CD4-positive, alpha-beta T cell treated with Interleukin-17A for 4 hours (primary cell): ENCODE results near the gene PAQR8.
"Not testable (repeated sequence)": the region's sequence is repeated elsewhere in the genome, so short reads cannot be mapped to it uniquely, and the experiment has no call there.

Experiments
- DNase-seq: peaks from one replicate; pipeline ENCODE4 v3.0.0-alpha.2; 2020; ENCODE audit warnings: mixed read lengths

The PAQR8 gene

DNA sequence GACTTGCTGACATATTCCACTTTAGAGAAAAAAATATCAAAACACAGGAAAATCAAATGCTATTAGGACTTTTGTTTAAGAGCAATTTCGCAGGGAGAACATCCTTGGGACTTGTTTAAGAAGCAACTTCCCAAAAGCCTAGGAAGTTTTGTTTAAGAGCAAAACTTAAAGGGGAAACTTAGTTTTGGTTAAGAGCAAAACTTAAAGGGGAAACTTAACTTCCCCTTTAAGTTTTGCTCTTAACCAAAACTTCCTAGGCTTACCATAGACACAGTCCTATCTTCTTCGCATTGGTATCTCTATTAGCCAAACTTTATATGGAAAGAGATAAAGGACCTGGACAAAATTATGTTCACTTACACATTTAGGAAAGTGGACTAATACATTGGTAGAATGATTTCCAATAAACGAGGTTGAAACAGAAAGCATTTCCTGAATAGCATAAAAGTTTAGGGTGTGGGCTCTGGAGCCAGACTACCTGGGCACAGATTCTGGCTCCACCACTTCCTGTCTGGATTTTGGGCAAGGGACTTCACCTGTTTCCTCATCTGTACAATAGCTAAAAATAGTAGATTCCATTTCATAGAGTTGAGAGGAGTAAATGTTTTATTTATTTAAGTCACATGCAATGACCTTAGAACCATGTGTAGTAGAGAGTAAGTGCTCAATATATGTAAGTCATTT, 15.7 kb downstream of the PAQR8 start:
- peak; percentile 39 for DNase-seq

DNA sequence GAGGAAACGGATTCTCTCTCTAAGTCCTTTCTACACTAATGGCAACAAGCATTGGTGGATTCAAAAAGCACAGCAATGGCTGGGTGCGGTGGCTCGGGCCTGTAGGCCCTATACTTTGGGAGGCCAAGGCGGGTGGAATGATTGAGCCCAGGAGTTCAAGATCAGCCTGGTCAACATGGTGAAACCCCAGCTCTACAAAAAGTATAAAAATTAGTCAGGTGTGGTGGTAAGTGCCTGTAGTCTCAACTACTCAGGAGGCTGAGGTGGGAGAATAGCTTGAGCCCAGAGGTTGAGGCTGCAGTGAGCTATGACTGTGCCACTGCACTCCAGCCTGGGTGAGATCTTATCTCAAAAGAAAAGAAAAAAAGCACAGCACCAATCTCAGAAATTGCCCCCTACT, 19.3 kb downstream of the PAQR8 start:
- no peak for DNase-seq

DNA sequence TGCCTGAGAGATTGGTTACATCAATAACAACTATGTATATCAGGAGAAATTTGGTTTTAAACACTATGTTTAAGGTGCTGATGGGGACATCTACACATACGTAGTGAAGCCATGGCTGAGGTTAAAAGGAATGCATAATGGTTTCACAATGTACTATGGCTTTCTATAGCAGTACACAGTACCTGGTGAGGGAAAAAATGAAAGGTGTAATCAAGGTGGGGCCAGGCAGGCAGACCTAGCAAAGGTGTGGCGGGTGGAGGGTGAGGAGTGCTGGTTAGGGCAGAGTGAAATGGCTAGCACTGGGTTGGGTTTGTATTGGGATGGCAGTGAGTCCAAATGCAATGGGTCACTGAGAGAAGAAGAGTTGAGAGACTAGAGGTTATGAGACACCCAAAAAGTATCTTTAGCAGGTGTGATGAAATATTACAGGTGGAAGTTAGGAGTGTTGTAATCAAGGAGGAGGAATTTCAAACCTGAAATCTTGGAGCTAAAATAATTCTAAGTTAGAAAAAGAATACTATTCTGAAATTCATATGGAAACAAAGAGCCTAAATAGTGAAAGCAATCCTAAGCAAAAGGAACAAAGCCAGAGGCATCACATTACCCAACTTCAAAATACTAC, 22.3 kb downstream of the PAQR8 start:
- no peak for DNase-seq

DNA sequence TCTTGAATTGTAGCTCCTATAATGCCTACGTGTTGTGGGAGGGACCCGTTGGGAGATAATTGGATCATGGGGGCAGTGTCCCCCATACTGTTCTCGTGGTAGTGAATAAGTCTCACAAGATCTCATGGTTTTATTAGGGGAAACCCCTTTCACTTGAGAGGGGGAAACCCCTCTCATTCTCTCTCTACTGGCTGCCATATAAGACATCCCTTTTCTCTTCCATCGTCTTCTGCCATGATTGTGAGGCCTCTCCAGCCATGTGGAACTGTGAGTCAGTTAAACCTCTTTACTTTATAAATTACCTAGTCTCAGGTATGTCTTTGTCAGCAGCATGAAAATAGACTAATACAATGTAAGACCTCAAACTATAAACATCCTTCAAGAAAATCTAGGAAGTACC, 23.1 kb downstream of the PAQR8 start:
- DNase-seq = no peak

DNA sequence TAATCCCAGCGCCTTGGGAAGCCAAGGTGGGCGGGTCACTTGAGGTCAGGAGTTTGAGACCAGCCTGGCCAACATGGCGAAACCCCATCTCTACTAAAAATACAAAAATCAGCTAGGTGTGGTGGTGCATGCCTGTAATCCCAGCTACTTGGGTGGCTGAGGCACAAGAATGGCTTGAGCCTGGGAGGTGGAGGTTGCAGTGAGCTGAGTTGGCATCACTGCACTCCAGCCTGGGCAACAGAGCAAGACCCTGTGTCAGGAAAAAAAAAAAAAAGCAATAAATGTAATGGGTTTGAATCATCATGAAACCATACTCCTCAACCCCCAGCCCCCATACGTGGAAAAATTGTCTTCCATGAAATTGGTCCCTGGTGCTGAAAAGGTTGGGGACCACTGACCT, 26.2 kb downstream of the PAQR8 start:
- not testable (repeated sequence) for DNase-seq

DNA sequence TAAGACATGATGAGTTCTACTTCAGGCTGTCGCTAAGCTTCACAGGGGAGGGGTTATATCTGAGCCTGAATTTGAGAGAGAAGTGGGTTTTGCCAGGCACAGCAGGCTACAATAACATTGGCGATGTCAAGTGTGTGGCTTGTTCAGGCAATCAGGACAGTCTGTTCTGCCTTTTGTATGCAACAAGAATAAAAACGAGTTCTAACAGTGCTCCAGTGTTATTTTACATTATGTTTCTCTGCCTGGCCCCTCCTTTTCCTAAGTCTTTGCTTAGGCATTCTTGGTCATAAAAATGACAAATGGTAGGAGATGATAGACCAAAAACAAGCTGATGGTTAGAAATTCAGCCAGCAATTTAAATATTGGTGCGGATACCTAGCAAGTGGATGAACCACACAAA, 26.8 kb downstream of the PAQR8 start:
- DNase-seq = no peak

DNA sequence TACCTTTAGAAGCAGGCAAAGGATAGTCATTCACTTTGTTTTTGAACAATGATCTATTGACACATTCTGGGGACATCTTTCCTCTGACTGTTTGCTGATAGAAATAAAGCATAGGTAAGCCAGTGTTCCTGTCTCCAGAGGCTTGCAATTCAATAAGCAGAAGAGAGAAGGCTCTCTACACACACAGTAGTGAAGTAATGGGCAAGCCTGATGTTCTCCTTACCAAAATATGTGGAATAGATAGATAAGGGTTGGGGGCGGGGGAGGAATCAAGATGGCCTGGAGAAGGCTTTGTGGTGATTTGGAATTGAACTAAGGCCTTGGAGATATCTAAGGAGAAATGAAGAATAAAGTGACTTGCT, 27.3 kb downstream of the PAQR8 start:
- no peak for DNase-seq

DNA sequence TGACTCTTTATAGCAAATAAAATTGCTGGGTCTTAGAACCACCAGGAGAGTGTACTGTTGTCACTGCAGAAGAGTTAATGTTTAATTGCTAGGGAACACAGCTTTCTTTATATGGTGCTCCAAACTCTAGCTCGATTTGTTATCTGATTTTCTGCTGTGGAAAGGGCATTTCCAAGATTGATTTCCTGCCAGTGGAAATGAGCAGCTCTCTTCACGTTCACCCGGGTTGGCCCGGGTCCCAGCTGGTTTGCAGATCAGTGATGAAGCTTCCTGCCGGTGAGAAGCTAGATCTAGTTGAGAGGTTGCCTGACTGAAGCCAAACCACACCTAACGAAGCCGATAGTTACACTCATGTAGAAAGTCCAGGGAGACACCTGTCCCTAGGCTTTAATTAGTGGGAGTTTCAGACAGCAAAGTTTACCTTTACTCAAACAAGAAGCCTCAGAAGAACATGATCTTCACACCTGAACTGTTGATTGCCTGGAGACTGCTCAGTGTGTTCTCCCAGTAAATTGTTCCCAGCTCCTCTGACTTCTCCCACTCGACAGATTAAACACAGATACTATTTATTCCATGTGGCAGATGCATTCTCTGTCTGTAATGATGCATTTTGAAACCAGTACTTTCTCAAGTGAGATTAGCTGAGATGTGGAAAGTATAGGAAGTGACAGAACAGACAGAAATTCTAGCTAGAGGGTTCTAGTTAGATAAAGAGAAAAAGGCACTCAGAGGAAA, 27.8 kb downstream of the PAQR8 start:
- peak; percentile 83 for DNase-seq

DNA sequence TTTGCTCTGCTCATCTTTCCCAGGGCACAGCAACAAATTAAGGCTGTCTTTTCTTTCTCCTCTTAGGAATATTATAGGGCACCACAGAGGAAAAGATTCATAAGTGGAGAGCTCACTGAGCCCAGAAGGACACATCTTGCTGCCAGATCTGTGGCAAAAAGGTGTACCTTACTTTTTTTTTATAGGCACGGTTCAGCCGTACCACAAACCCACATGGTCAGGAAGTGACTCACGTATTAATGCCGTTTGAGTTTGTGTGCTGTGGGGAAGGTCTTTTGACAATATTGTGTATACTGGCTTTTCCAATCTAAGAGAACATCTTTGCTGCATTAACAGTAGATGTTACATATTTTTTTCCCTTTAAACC, 28.4 kb downstream of the PAQR8 start:
- peak; percentile 64 for DNase-seq

DNA sequence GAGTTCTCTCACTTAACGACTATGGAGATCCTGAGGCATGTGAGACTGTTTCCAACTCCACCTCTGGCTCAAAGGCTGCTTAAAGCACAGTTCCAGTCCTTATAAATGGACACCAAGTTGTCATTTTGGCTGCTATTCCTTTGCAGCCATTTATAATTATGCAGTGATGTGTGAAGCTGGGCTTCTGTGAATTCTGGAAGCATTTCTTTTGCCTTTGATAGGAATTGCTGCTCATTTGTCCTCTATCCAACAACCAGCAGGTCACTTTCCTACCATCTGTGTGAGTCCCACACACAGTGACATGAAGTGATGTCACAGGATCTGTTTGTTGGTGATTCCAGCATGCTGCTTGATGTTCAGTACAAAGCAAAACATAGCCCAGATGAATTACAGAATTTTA, 29.6 kb downstream of the PAQR8 start:
- DNase-seq = no peak

DNA sequence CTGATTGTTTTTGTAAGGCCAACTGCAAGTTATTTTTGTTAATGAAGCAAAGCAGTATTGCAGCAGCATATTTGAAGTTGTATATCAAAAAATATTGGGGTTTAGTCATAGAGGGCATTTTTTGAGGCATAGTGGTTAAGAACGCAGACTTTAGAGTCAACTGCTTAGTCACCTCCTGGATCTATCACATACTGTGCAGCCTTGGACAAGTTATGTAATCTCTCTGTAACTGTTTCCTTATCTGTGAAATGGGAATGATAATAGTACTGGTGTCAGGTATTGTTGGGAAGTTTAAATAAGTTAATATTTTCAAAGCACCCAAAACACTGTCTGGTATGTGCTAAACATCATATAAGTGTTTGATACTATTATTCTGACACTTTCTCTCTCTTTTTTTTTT, 31.0 kb downstream of the PAQR8 start:
- DNase-seq = no peak

DNA sequence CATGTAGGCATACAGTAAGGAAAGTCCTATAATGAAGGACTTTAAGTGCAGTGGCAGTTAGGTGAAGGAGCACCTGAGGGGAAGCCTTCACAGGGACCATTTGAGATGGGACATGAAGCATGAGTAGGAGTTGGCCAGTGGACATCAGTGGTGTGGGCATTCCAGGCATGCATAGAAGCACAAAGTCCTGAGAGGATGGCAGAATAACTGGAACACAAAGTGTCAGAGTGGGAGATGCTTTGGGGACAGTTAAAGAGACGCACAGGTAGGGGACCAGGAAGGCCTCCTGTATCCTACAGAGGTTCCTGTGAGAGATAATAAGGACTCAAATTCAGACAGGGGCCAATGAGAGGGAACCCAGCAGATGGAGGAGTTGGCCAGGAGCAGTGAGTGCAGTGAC, 31.8 kb downstream of the PAQR8 start:
- DNase-seq = peak; percentile 34

DNA sequence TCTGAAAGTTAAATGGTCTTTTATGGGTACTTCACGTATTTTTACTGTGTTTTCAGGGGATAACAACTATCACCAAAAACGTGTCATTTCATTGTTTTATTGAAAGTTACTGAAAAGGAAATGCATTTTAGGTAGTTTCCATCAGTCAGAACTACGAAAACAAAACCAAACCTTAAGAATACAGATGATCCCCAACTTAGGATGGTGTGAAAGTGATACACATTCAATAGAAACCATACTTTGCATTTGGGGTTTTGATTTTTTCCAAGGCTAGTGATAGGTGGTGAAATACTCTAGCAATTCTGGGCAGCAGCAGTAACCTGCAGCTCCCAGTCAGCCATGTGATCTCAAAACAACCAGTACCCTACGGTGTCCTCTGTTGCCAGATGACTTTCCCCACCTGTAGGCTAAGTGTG, 32.3 kb downstream of the PAQR8 start:
- peak; percentile 41 for DNase-seq

DNA sequence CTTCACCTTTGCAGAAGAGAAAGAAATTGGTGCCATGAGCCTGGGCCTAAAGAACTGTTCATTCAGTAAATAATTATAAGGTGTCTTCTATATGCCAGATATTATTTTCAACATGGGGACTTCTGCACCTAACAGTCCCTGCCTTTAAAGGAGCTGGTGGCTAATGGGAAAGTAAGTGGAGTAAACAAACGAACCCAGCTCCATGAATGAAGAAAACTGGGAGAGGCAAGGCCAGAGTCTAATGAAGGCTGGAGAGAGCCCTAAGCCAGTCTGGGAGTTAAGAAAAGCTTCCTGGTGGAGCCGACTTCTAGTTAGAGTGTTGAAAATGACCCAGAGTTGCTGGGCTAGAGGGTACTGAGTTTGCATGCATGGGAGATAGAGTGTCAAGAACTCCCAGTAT, 34.0 kb downstream of the PAQR8 start:
- DNase-seq = no peak

DNA sequence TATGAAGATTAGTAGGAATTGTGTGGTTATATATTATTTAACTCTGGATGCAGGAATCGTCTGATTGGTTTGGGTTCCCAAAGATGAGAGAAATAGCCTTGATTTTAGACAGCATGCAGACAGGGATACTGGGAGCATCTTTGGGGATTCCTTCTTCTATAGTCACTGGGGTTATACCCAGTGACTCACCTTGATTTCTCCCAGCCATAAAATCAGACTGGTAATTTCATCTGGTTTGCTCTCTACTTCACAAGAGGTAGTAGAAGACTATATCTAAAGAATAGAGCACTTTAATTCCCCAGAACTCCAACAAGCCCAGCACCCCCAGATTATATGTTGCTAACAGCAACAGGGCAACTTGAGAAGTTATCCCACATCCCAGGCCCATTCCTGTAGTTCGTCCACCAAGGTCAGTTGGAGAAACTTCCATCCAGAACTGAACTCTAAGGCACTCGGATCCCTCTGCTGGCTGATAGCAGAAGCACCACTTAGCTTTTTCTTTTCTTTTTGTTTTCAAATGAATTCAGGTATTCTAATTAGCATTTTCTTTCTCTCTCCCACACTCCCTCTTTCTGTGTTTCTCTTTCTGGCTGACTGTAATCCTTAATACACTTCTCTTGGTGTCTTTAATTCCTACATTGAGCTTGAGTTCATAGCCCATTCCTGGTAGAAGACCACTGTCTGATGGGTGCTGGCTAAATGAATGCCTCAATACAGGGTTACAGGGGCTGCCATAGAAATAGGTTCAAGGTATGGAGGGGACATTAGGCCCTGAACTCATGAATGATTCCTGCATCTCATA, 37.8 kb downstream of the PAQR8 start:
- DNase-seq = peak; percentile 57

DNA sequence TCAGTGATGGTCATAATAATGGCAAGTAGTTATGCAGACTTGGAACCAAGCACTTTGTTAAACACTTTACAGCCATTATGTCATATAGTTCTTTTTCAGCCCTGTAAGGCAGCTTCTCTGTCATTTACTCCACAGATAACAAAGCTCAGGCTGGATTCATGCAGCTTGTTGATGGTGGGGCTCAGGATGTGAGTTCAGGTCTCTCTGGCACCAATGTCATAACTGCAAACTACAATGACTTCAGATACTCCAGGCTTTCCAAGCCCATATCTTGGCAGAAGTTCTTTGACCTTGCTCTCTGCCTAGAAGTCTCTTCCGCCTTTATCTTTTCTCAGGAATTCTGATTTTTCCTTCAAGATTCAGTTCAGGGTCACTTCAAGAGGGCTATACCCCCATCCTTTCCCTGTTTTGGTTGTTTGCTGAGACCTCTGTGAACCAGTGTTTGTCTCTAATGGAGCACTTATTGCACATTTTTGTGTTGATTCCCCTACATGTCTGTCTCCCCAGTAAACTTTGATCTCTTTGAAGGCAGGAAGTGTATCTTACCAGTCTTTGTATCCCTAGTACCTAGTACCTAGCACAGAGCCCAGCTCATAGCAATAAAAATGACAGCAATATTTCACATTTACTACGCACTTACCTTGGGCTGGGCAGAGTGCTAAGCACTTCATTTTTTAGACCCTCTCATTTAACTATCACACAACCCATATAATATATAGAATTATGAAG, 38.5 kb downstream of the PAQR8 start:
- no peak for DNase-seq

DNA sequence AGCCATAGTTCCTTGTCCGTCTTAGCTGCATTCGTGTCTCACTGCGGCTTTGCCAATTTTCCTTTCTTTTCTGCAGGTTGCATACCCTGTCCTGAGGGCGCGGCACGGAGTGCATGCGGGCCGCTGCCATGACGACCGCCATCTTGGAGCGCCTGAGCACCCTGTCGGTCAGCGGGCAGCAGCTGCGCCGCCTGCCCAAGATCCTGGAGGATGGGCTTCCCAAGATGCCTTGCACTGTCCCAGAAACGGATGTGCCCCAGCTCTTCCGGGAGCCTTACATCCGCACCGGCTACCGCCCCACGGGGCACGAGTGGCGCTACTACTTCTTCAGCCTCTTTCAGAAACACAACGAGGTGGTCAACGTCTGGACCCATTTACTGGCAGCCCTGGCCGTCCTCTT, 41.1 kb downstream of the PAQR8 start:
- DNase-seq = no peak

DNA sequence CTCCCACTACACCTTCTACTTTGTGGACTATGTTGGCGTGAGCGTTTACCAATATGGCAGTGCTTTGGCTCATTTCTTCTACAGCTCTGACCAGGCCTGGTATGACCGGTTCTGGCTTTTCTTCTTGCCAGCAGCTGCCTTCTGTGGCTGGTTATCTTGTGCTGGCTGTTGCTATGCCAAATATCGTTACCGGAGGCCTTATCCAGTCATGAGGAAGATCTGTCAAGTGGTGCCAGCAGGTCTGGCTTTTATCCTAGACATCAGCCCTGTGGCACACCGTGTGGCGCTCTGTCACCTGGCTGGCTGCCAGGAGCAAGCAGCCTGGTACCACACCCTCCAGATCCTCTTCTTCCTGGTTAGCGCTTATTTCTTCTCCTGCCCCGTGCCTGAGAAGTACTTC, 41.7 kb downstream of the PAQR8 start:
- no peak for DNase-seq

DNA sequence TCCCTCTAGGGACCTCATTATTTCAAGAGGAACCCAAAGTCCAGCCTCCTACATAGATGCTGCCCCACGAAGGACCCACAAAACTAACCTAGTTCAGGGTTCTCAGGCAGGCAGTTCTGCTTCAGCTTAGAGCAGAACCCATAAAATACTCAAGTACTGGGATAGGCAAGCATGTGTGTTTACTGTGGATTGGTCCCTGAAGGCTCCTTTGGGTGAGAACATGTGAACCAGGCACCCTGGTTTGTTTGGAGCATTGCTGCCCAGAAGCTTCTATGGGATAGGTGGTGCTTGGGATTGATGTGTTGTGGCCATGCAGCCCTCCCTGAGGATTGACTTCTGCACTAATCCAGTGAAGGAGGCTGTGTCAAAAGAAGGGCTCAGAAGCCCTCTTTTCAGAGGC, 43.3 kb downstream of the PAQR8 start:
- no peak for DNase-seq

DNA sequence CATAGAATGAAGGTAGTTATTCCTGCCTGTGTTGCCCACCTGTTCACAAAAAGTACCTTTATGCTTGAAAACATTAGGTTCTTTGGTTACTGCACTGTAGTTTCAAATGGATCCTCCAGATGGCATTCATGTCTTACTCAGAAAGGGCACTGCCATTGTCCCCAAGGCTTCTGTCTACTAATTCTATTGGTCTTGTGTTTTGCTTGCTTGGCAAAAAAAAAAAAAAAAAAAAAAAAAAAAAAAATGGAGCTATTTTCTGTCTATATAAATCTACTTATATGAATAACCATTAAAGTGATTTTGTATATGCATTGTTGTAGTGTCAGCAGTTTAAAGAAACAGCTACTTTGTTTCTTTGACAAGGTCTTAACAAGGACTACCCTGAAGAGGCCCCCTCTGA, 45.5 kb downstream of the PAQR8 start:
- DNase-seq = no peak

DNA sequence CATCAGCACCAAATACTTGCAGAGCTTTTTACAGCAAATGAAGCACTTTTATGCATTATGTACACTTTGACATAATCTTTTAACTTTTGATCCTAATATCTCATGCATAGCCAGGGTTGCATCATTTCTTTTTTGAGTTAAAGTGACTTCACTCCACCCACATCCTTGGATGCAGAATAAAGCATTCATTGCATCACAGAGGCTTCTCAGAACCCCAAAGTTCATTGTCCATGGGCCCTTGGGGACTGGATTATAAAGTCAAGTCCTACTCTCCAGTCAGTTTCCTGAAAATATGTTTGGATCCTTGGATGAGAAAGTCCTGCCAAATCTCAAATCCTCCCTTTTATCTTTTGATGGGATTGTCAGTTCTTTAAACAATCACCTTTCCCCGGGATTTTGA, 47.5 kb downstream of the PAQR8 start:
- no peak for DNase-seq

DNA sequence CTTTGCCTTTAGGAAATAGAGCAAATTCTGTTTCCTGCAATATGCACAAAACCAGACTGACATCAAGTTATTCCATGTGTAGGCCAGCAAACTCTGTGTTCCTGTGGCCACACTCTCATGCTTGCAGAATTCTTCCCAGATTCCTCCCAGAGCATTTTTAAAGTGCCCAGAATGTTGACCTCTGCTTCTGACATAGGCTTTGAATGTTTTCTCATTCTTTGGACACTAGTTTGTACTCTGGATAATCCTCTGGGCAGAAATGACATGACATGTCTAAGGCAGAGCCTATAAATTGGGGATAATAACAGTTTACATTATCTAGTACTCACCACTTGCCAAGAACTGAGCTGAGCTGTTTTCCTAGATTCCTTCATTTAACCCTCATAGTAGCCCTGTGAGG, 49.0 kb downstream of the PAQR8 start:
- DNase-seq = no peak

DNA sequence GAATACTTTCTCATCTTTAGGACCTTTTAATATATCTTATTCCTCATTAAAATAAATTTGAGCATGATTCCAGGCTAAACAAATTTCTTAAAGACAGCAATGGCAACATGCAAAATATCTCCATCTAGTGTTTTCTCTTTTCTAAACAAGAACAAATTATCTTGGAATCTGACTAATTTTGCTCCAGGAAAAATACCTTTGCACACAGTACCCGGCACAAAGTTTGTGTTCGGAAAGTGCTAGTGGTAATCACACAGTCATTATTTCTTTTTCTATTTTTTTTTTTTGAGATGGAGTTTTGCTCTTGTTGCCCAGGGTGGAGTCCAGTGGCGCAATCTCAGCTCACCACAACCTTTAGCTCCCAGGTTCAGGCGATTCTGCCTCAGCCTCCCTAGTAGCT, 50.0 kb downstream of the PAQR8 start:
- DNase-seq = no peak
